Fibroblast of mammary gland (primary cell): ENCODE measurements around the gene EEF1E1.

Experiments
- DNase-seq: peaks from one replicate; pipeline ENCODE4 v3.0.0-alpha.2; 2010; ENCODE audit warnings: low read depth
- H3K4me3 ChIP-seq: 2 replicates; pipeline ENCODE4 v1.5.1; 2011; ENCODE audit warnings: low read depth, mild to moderate bottlenecking, low read length, moderate library complexity; ENCODE audit not compliant: control insufficient read depth
- TF ChIP-seq, protein P1 (sequence below): conservative IDR thresholded peaks from 2 replicates; pipeline ENCODE4 v1.5.1; 2011; ENCODE audit warnings: low read depth, low read length, inconsistent platforms; ENCODE audit not compliant: control insufficient read depth, insufficient read depth

EEF1E1 gene

DNA sequence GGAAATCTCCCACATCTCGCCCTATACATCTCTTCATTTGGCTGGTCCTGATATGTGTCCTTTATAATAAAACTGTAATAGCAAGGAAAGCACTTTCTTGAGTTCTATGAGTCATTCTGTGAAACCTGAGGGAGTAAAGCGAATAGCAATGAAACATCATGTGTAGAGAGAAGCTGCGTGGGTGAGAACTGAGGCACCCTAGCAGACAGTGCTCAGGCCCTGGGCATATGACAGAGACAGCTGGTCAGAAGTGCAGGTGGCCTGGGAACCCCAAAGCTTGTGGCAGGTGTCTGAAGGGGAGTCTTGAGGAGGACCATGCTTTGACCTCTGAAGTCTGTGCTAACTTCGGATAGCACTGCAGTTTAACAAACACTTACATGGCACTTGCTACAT is 36.8 kb downstream of the EEF1E1 start:
- no peak overlapping the region for H3K4me3 ChIP-seq
- no peak for DNase-seq
- TF ChIP-seq, protein P1, sequence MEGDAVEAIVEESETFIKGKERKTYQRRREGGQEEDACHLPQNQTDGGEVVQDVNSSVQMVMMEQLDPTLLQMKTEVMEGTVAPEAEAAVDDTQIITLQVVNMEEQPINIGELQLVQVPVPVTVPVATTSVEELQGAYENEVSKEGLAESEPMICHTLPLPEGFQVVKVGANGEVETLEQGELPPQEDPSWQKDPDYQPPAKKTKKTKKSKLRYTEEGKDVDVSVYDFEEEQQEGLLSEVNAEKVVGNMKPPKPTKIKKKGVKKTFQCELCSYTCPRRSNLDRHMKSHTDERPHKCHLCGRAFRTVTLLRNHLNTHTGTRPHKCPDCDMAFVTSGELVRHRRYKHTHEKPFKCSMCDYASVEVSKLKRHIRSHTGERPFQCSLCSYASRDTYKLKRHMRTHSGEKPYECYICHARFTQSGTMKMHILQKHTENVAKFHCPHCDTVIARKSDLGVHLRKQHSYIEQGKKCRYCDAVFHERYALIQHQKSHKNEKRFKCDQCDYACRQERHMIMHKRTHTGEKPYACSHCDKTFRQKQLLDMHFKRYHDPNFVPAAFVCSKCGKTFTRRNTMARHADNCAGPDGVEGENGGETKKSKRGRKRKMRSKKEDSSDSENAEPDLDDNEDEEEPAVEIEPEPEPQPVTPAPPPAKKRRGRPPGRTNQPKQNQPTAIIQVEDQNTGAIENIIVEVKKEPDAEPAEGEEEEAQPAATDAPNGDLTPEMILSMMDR: no peak

DNA sequence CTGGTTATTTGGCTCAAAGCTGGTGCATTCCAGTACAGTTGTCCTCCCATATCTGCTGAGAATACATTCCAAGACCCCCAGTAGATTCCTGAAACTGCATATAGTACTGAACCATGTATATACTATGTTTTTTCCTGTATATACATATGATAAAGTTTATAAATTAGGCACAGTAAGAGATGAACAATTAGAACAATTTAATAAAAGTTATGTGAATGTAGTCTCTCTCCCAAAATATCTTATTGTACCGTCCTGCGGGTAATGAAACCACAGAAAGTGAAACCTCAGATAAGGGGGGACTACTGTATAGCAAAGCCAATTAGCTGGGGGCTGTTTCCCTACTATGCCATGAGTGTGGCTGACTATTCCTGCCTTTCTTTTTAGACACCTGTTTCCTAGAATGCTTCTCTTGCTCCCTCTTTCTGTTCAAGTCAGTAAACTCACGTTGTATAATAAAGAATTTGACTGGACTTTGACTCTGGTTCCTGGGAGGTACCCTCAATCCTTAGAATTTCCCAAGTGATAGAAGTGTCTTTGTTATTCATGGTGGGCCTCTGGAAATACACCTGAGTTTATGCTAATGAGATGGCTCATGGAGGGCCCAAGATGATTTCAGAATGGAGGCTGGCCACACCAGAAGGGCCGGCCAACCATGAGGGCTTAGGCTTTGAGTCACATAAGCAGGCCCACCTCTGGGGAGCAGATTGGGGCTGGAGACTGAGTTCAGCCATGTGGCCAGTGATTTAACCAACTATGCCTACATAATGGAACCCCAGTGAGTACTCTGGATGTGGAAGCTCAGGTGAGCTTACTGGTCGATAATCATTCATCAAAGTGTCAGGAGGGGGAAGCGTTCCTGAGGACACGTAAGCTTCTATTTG is 37.5 kb downstream of the EEF1E1 start:
- no peak for DNase-seq
- H3K4me3 ChIP-seq: peak overlapping the region; percentile 33
- TF ChIP-seq, protein P1: no peak

DNA sequence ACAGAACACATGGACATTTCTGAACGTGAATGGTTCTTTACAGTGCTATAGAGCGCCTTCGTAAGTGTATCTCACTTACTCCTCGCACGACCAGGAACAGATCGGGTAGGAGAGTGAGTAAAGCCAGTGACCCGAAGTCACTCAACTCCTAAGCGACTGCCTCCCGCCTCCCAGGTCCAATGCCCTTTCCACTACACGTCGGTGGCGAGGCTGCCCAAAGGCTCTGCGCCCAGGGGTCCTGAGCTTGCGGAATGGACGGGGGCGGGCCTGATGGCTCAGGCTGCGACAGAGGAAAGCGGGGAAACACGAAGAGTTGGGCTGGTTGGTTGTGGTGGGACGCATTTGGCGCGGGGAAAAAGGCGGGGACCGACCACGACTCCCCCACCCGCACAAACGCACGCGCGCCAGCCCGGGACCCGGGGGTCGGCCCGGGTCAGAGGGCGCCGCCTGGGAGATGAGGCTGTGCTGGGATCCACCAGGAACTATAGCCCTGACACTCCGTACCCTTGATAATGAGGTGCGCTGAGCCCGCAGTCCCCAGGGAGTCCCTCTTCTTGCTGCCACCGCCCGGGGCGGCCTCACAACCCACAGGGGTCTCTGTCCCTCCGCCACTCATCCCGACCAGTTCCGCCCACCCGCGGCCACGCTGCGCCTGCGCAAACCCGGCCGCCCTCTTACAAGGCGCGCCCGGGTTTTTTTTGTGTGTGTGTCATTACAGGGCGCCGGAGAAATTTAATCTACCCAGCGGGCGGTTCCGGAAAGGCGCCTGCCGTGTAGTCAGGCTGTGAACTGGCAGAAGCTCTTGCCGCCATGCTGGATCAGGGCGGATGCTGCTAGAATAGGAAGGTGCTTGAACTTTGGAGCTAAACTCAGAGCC is 38.3 kb downstream of the EEF1E1 start, which contains the start of gene BLOC1S5:
Gene BLOC1S5, minus strand, starts transcription at position 629 of the 877 bp plus-strand sequence. Its CDS starts 13 bp downstream, at position 616.
- H3K4me3 ChIP-seq: peak within 1 kb of the TSS; percentile 93
- DNase-seq: peak; percentile 95
- TF ChIP-seq, protein P1: no peak

DNA sequence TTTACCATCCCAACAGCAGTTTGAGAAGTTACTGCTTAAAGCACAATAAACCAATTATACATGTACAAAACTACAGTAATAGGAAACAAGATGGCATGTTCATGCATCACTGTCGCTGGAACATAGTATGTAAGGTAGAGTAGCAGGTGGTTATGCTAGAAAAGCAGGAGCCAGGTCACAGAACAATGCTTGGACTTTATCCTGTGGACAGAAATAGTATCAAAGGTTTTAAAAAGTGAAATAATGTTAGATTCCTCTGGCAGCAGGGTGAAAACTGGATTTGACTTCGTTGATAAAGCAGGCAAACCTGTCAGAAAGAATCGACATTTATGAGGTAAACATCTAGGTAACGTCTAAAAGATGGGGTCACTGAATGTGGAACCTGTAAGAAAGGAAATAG is 40.6 kb downstream of the EEF1E1 start:
- TF ChIP-seq, protein P1: no peak
- no peak for DNase-seq
- H3K4me3 ChIP-seq: no peak overlapping the region

DNA sequence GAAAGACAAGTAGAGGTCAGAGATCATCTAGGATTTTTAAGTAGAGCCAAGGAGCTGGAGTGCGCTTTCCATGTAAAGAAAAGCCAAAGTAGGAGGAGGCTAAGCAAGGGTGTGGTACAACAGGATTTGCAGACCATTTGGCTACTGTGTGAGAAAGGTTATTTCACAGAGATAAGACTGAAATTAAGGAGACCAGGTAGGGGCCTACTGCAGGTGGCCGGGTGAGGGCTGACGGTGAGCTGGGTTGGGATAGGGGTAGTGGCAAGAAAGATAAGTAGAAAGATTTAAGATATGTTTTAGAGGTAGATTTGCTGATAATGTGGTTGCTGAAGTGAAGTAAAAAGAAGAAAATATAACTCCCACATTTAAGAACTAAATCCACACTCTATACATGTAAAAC is 42.0 kb downstream of the EEF1E1 start:
- no peak overlapping the region for H3K4me3 ChIP-seq
- no peak for DNase-seq
- TF ChIP-seq, protein P1: no peak

DNA sequence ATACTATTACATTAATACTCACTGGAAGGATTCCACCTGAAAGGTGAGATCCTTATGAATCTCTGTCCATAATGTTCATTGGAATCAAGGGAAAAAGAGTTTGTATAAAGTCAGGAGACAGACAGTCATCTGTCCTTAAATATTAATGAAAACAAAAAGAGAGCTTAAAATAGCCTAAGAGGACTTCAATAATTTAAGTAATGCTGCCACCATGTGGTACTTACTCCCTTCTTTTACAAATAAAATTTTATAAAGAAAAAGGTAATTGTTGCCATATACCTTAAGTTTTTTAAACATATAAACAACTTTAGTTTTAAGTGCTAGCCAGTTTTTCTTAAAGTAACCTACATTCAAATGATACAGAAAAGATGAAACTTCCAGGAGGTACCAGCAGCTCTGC is 43.2 kb downstream of the EEF1E1 start:
- DNase-seq: peak; percentile 67
- TF ChIP-seq, protein P1: peak; percentile 32
- H3K4me3 ChIP-seq: no peak overlapping the region
